Suprapubic skin (tissue), 4 donors: ENCODE measurements around the gene KAZN. TPM values are rescaled to one million over a fixed set of nuclear protein-coding genes. Genes with fewer than 3 reads are reported as not detected.

ENCODE experiments used
- DNase-seq, 2 donors: peaks; one replicate each; pipeline ENCODE4 v3.0.0-alpha.2; 2019; ENCODE audit warnings: low spot score in 2 of 2
- H3K27ac ChIP-seq: fragments of 200-600 bp; sonication (generic); one replicate; pipeline ENCODE4 v1.5.1; 2019
- H3K27me3 ChIP-seq: fragments of 200-600 bp; sonication (generic); one replicate; pipeline ENCODE4 v1.5.1; 2019
- H3K36me3 ChIP-seq: fragments of 200-600 bp; sonication (generic); one replicate; pipeline ENCODE4 v1.5.1; 2019
- H3K4me1 ChIP-seq: fragments of 200-600 bp; sonication (generic); one replicate; pipeline ENCODE4 v1.5.1; 2019
- H3K4me3 ChIP-seq: fragments of 200-600 bp; sonication (generic); one replicate; pipeline ENCODE4 v1.5.1; 2019; ENCODE audit warnings: mild to moderate bottlenecking
- H3K9me3 ChIP-seq: fragments of 200-600 bp; sonication (generic); one replicate; pipeline ENCODE4 v1.5.1; 2019
- EP300 ChIP-seq: sonication (generic); formaldehyde crosslinking; IDR thresholded peaks from one replicate; pipeline ENCODE4 v1.6.1; 2017; ENCODE audit warnings: antibody characterized with exemption
- POLR2A ChIP-seq, 2 donors: fragments of 450-650 bp; IDR thresholded peaks; one replicate each; pipeline ENCODE4 v1.6.1; 2017; ENCODE audit warnings: antibody characterized with exemption in 2 of 2, mild to moderate bottlenecking in 2 of 2, moderate library complexity in 2 of 2
- POLR2AphosphoS5 ChIP-seq, 3 donors: sonication (generic); formaldehyde crosslinking; IDR thresholded peaks; one replicate each; pipeline ENCODE4 v1.6.1; 2017; ENCODE audit warnings: antibody characterized with exemption in 3 of 3
- WGBS: methylation state at CpG from one replicate; pipeline ENCODE4 v1.1.5; 2018; 5-methylcytosine and 5-hydroxymethylcytosine counted together
- total RNA-seq, 4 donors: library from RNA; depleted of rRNA; stranded (reverse); fragments of >200 nt; gene quantifications; one replicate each; pipeline ENCODE4 v1.1.0, GENCODE V29; 2016
- TF ChIP-seq, protein P1 (sequence below), 2 donors: fragments of 200-600 bp in 1 of 2; fragments of 450-650 bp in 1 of 2; sonication (generic) in 1 of 2; IDR thresholded peaks; one replicate each; pipeline ENCODE4 v1.5.1; 2016 to 2019; ENCODE audit warnings: antibody characterized with exemption in 2 of 2, mild to moderate bottlenecking in 1 of 2, moderate library complexity in 1 of 2

The KAZN gene
- total RNA-seq, 4 donors from 2014 or later: 29.2 to 37.5 (median 31.7) TPM

DNA sequence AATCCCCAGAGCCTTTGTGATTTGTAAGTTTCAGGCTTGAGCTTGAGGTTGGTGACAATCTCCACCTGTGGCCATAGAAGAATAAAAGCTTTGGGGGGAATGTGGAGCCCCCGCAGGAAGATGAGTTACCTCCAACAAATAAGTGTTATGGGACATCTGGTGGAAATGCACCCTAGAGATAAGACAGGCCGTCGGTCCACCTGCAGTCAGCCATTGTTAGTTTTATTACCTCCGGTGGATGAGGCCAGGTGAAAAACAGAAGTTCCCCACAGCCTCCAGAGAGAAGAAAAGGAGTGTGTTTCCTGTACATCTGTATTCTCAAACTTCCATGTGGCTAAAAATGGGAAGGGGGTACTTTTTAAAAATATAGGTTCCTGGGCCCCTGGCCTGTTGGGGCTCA lies 137.4 kb downstream of the KAZN start:
- Histone ChIP-seq H3K4me3 (no peak overlapping the region), H3K27me3 (peaks cover 5% of the 10 kb centered on the region), H3K27ac (no peak overlapping the region), H3K4me1 (peaks cover 38% of the 10 kb centered on the region), H3K9me3 (no peaks in the 10 kb centered on the region), H3K36me3 (no peaks in the 10 kb centered on the region)
- no peak for DNase-seq
- 85% methylated on average over 4 of the region's 4 CpGs for WGBS
- no peak for TF ChIP-seq POLR2AphosphoS5 (IDR thresholded peaks at IDR 0.05)

DNA sequence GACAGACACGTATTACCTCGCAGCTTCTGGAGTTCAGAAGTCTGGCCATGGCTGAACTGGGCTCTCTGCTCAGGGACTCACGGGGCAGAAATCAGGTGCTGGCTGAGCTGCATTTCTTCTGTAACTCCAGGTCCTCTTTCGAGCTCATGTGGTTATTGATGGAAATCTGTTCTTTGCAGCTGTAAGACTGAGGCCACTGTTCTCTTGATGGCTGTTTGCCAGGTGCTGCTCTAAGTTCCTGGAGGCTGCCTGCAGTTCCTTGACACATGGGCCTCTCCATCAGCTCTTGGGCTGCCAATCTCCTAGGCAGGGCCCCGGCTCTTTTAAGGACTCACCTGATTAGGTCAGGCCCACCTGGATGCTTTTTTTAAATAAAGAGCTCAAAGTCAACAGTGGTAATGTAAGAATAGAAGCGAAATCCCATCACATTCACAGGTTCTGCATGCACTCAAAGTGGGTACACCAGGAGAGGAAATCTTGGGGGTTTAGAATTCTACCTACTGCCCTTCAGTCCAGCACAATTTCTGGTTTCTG lies 139.1 kb downstream of the KAZN start:
- Histone ChIP-seq H3K9me3 (no peaks in the 10 kb centered on the region), H3K27me3 (peaks cover 9% of the 10 kb centered on the region), H3K4me3 (no peak overlapping the region), H3K4me1 (peaks cover 37% of the 10 kb centered on the region), H3K36me3 (no peaks in the 10 kb centered on the region), H3K27ac (no peak overlapping the region)
- DNase-seq: no peak
- WGBS: 67% methylated on average over 6 of the region's 6 CpGs
- no peak for TF ChIP-seq POLR2AphosphoS5 (IDR thresholded peaks at IDR 0.05)
- TF ChIP-seq, protein P1, sequence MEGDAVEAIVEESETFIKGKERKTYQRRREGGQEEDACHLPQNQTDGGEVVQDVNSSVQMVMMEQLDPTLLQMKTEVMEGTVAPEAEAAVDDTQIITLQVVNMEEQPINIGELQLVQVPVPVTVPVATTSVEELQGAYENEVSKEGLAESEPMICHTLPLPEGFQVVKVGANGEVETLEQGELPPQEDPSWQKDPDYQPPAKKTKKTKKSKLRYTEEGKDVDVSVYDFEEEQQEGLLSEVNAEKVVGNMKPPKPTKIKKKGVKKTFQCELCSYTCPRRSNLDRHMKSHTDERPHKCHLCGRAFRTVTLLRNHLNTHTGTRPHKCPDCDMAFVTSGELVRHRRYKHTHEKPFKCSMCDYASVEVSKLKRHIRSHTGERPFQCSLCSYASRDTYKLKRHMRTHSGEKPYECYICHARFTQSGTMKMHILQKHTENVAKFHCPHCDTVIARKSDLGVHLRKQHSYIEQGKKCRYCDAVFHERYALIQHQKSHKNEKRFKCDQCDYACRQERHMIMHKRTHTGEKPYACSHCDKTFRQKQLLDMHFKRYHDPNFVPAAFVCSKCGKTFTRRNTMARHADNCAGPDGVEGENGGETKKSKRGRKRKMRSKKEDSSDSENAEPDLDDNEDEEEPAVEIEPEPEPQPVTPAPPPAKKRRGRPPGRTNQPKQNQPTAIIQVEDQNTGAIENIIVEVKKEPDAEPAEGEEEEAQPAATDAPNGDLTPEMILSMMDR (IDR thresholded peaks at IDR 0.05): no peak
- TF ChIP-seq POLR2A (IDR thresholded peaks at IDR 0.05): no peak
- no peak for TF ChIP-seq EP300

DNA sequence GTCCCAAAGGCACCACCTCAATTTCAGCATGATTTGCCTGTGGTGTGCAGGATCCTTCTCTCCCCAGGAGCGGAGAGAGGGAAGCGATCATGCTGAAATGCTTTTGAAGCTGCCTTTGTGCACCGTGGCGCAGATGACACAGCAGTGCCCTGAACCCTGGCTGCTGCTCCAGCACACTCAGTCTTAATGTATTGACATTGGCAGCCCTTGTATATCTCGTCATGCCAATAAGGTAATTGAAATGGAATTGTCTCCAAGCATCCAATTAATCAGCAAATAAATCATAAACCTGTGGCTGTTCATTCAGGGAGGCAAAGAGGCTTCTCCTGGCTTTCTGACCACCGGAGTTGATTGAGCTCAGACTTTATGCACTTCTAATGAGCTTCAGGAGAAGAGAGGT lies 139.8 kb downstream of the KAZN start:
- no peaks in the 10 kb centered on the region for H3K9me3 ChIP-seq
- H3K27ac ChIP-seq: no peak overlapping the region
- peaks cover 33% of the 10 kb centered on the region for H3K4me1 ChIP-seq
- WGBS: 32% methylated on average over 6 of the region's 6 CpGs
- TF ChIP-seq POLR2AphosphoS5 (IDR thresholded peaks at IDR 0.05) (no peak), EP300 (no peak), POLR2A (IDR thresholded peaks at IDR 0.05) (no peak)
- TF ChIP-seq, protein P1 (IDR thresholded peaks at IDR 0.05): no peak
- H3K36me3 ChIP-seq: no peaks in the 10 kb centered on the region
- no peak for DNase-seq
- no peak overlapping the region for H3K4me3 ChIP-seq
- H3K27me3 ChIP-seq: peaks cover 9% of the 10 kb centered on the region

DNA sequence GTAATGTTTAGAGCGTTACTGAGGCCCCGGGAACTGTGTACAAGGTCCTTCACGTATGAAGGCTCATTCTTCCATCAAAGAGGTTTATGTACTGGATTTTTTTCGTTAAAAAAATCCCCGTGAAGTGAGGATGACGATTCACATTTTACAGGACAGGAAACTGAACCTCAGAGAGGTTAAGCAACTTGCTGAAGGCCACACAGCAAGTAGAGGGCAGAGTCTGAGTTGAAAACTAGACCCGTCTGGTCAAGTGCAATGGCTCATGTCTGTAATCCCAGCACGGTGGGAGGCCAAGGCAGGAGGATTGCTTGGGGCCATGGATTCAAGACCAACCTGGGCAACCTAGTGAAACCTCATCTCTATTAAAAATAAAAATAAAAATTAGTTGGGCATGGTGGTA lies 140.2 kb downstream of the KAZN start:
- Histone ChIP-seq H3K36me3 (no peaks in the 10 kb centered on the region), H3K4me3 (no peak overlapping the region), H3K27me3 (peaks cover 9% of the 10 kb centered on the region), H3K27ac (no peak overlapping the region), H3K9me3 (no peaks in the 10 kb centered on the region), H3K4me1 (peaks cover 29% of the 10 kb centered on the region)
- whole genome bisulfite sequencing: 61% methylated on average over 8 of the region's 8 CpGs
- DNase-seq: no peak
- no peak for TF ChIP-seq POLR2A (IDR thresholded peaks at IDR 0.05)
- no peak for TF ChIP-seq POLR2AphosphoS5 (IDR thresholded peaks at IDR 0.05)
- no peak for TF ChIP-seq EP300
- TF ChIP-seq, protein P1 (IDR thresholded peaks at IDR 0.05): no peak

DNA sequence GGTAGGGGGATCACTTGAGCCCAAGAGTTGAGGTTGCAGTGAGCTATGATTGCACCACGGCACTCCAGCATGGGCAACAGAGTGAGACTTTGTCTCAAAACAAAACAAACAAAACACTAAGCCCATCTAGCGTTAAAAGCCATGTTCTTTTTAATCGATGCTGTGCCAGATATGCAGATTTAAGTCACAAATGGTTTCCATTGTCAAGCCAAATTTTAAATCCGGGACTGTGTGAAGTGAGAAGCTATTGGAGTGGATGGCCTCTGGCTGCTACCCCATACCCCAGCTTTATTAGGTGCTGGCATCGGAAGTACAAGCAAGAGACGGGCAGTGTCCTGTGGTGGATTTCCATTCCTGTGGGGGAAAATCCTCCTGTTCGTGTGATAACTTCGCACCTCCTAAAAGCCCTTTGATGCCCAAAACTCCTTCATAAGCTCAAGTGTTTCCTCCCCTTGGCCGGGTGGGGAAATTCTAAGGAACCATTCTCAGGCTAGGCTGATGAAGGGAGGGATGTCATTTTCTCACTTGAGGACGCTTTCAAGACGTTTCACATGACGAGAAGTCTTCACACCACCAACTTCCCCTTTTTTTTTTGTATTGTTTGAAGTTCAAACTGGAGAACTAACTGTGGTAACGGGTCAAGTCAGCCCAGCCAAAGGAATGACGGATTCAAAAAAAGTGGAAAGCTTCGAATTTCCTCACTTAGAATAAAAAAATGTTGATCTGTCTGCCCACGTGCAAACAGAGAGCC lies 140.8 kb downstream of the KAZN start:
- Histone ChIP-seq H3K27ac (no peak overlapping the region), H3K27me3 (peaks cover 9% of the 10 kb centered on the region), H3K4me1 (peaks cover 24% of the 10 kb centered on the region), H3K9me3 (no peaks in the 10 kb centered on the region), H3K36me3 (no peaks in the 10 kb centered on the region), H3K4me3 (no peak overlapping the region)
- no peak for DNase-seq
- TF ChIP-seq EP300 (no peak), POLR2A (IDR thresholded peaks at IDR 0.05) (no peak), POLR2AphosphoS5 (IDR thresholded peaks at IDR 0.05) (no peak)
- TF ChIP-seq, protein P1 (IDR thresholded peaks at IDR 0.05): no peak
- 78% methylated on average over 16 of the region's 16 CpGs for WGBS
